ENCODE data around the gene NR5A1.

The NR5A1 gene

GRCh38 chr9:124437086-124437485, 70.1 kb downstream of the NR5A1 start:
- DNase-seq, result peak; percentile 49

DNA sequence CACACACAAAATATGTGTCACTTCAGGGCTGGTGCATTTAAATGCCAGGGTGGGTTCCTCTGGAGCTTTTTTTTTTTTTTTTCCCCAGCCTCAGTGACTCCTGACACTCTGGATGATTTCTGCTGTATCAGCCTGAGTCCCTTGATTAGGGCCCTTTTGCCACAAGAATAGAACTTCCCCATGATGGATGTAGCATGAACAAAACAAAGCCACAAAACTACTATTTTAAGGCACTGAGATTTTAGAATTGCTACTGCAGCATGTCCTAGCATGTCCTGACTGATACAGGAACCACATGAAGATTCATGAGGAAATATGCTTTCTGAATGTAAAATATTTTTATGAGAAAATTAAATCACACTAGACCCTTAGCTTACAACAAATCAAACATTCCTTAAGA, 70.9 kb downstream of the NR5A1 start:
- no peak for DNase-seq

All from activated effector memory CD4-positive, alpha-beta T cell treated with anti-CD3 and anti-CD28 coated beads, Interleukin-2, amount 50 U/mL, for 16 hours (primary cell).